Measurements from ENCODE around the gene KRTAP19-1. TPM values are rescaled to one million over a fixed set of nuclear protein-coding genes. Genes with fewer than 3 reads are reported as not detected.
A peak's percentile ranks its signal among the peaks of the same experiment; 100 is the strongest.

Gene KRTAP19-1
- total RNA-seq, 2 donors from 2014 or later: not detected

DNA sequence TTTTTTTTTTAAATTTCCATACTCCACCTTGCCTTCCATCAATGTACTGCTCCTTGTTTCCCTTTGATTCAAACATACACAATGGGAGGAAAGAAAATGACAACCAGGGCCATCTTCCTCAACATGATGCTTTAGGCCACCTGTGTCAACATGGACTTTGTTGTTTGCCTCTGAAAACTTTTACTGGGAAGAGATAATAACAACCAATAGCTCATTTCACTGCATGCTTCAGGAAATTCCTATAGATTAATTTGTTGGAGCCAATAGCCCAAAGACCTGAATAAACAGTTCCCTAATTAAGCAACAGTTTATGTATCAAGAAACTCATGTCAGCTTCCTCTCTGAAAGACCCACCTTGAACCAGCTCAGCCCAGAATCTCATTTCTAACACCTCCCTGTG lies 36.9 kb downstream of the KRTAP19-1 start:
- no peaks in the 10 kb centered on the region for H3K36me3 Mint-ChIP-seq
- ATAC-seq: no peak
- no peaks in the 10 kb centered on the region for H3K9me3 Mint-ChIP-seq
- DNase-seq (ENCODE audit: low spot score in 2 of 2): no peak
- no peak overlapping the region for H3K27ac Mint-ChIP-seq

DNA sequence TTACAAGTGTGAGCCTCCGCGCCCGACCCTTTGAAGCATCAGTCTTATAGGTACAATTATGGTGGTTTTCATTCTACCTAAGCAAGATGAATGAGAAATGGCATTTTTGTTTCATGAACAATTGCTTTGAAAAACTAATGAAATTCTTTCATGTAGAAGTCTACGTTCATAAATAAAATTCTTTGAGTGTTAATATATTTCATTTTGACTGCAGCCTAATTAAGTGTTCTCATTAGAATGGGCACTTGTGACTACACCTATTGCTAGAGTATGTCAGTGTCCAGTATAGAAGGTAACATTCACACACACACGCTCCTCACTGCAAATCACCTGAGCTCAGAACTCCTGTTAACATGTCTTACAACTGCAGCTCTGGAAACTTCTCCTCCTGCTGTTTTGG lies 40.2 kb downstream of the KRTAP19-1 start, which contains the start of gene KRTAP15-1:
KRTAP15-1 (plus strand) TSS at position 301 of the 400 bp plus-strand sequence; CDS start at position 354, 53 bp downstream.
- DNase-seq (ENCODE audit: low spot score in 2 of 2): no peak
- ATAC-seq: no peak
- no peaks in the 10 kb centered on the region for H3K36me3 Mint-ChIP-seq
- H3K27ac Mint-ChIP-seq: no peak within 1 kb of the TSS
- no peaks in the 10 kb centered on the region for H3K9me3 Mint-ChIP-seq

DNA sequence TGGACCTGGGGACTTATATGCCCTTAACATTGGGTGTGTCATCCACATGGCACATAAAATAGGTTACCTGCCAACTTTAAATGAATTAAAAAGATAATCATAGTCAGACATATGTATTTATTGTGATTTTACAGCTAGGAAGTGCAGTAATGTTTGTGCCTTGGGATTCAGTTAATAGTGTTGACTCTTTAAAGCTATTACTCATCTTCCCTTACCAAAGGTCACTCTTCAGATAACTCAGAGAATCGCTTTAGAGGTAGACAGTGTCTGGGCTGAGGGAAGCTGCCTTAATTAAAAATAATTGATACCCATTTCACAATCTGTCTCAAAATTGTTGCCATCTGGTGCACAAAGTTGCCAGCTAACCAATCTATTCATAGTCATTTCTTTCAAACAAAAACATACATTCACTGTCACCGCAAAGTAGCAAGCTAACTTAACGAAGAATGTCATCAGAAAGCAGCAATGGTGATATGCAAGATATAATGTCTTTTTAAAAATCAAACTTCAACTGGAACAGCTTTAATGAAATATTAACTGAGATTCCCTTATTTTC lies 43.1 kb downstream of the KRTAP19-1 start:
- Mint-ChIP-seq H3K36me3 (no peaks in the 10 kb centered on the region), H3K9me3 (no peaks in the 10 kb centered on the region), H3K27ac (no peak overlapping the region)
- no peak for ATAC-seq
- no peak for DNase-seq (ENCODE audit: low spot score in 2 of 2)

DNA sequence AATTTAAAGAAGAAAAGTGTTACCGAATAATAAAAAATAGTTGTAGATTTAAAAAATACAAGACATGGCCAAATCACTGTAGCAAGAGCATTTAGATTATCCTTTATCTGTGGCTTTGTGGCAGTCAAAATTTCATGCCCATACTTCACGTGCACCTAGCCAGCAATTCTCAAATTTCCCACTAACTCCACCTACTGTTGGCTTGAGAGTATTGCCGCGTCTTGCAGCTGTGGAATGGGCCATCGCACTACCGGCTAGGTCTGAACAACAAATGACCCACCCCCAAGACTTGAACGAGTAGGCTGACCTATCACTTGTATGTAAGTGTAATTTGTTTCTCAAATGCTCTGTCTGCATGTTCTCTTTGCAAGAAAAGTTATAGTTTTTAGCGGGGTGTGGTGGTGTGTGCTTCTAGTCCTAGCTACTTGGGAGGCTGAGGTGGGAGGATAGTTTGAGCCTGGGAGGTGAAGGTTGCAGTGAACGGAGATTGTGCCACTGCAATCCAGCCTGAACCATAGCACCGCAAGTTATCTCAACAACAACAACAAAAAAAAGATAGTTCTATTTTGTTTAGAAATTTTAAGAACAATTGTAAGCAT lies 46.0 kb downstream of the KRTAP19-1 start:
- DNase-seq (ENCODE audit: low spot score in 2 of 2): peak in 1 of 2 donors; percentile 17
- Mint-ChIP-seq H3K36me3 (no peaks in the 10 kb centered on the region), H3K27ac (no peak overlapping the region), H3K9me3 (no peaks in the 10 kb centered on the region)
- ATAC-seq: peak in 1 of 2 donors; percentile 61

DNA sequence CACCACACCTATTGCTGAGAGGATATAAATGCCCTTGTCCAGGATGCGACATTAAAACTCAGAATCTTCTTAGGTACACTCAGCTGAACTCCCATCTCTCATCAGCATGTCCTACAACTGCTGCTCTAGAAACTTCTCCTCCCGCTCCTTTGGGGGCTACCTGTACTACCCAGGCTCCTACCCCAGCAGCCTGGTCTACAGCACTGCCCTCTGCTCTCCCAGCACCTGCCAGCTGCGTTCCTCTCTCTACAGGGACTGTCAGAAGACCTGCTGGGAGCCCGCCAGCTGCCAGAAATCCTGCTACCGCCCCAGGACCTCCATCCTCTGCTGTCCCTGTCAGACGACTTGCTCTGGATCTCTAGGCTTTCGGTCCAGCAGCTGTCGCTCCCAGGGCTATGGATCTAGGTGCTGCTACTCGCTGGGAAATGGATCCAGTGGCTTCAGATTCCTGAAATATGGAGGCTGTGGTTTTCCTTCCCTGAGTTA lies 50.0 kb downstream of the KRTAP19-1 start, which contains the start of gene KRTAP13-4:
KRTAP13-4 (plus strand) TSS at position 51 of the 486 bp plus-strand sequence; CDS start at position 107, 56 bp downstream.
- Mint-ChIP-seq H3K27ac (no peak within 1 kb of the TSS), H3K36me3 (no peaks in the 10 kb centered on the region), H3K9me3 (no peaks in the 10 kb centered on the region)
- ATAC-seq (no peak), DNase-seq (ENCODE audit: low spot score in 2 of 2) (no peak)

Other genes starting within 250 kb of the KRTAP19-1 start
- not detected for gene KRTAP24-1, start 197.4 kb downstream of the KRTAP19-1 start, total RNA-seq
- not detected for gene KRTAP25-1, start 190.9 kb downstream of the KRTAP19-1 start, total RNA-seq
- gene KRTAP26-1, start 160.1 kb downstream of the KRTAP19-1 start, total RNA-seq: not detected
- gene KRTAP27-1, start 142.7 kb downstream of the KRTAP19-1 start, total RNA-seq: not detected
- not detected for gene KRTAP23-1, start 131.8 kb downstream of the KRTAP19-1 start, total RNA-seq
- not detected for gene KRTAP13-2, start 108.1 kb downstream of the KRTAP19-1 start, total RNA-seq
- gene KRTAP13-1, start 84.3 kb downstream of the KRTAP19-1 start, total RNA-seq: not detected
- gene KRTAP13-3, start 54.4 kb downstream of the KRTAP19-1 start, total RNA-seq: not detected
- not detected for gene KRTAP13-4, start 50.1 kb downstream of the KRTAP19-1 start, total RNA-seq
- not detected for gene KRTAP15-1, start 40.1 kb downstream of the KRTAP19-1 start, total RNA-seq
- gene KRTAP19-2, start 7.1 kb upstream of the KRTAP19-1 start, total RNA-seq: not detected
- gene KRTAP19-3, start 11.6 kb upstream of the KRTAP19-1 start, total RNA-seq: not detected
- gene KRTAP19-4, start 16.8 kb upstream of the KRTAP19-1 start, total RNA-seq: not detected
- not detected for gene KRTAP19-5, start 21.8 kb upstream of the KRTAP19-1 start, total RNA-seq
- gene KRTAP19-6, start 61.5 kb upstream of the KRTAP19-1 start, total RNA-seq: not detected
- not detected for gene KRTAP19-7, start 80.9 kb upstream of the KRTAP19-1 start, total RNA-seq
- gene KRTAP22-2, start 110.0 kb upstream of the KRTAP19-1 start, total RNA-seq: not detected
- not detected for gene KRTAP6-3, start 112.1 kb upstream of the KRTAP19-1 start, total RNA-seq
- gene KRTAP6-2, start 118.5 kb upstream of the KRTAP19-1 start, total RNA-seq: not detected
- gene KRTAP22-1, start 120.7 kb upstream of the KRTAP19-1 start, total RNA-seq: not detected
- not detected for gene KRTAP6-1, start 133.6 kb upstream of the KRTAP19-1 start, total RNA-seq
- not detected for gene KRTAP20-1, start 136.1 kb upstream of the KRTAP19-1 start, total RNA-seq
- gene KRTAP20-4, start 140.3 kb upstream of the KRTAP19-1 start, total RNA-seq: not detected
- gene KRTAP20-2, start 154.8 kb upstream of the KRTAP19-1 start, total RNA-seq: not detected
- gene KRTAP20-3, start 162.5 kb upstream of the KRTAP19-1 start, total RNA-seq: not detected
- not detected for gene KRTAP21-3, start 238.4 kb upstream of the KRTAP19-1 start, total RNA-seq